GM18507 (cell line): ENCODE results near the gene FAM83G.
"Not testable (repeated sequence)": the region's sequence is repeated elsewhere in the genome, so short reads cannot be mapped to it uniquely, and the experiment has no call there.

Source experiments
- DNase-seq: peaks from one replicate; pipeline ENCODE4 v3.0.0; 2011; ENCODE audit warnings: low read depth; ENCODE audit not compliant: insufficient read length; ENCODE audit errors: extremely low spot score
- FAIRE-seq: peaks from 2 replicates; lab custom pipeline; 2011; peaks lifted over from hg19 to GRCh38; lab: Jason Lieb, UNC

Gene FAM83G

GRCh38 chr17:18937981-18938691 lies 66.4 kb downstream of the FAM83G start:
- DNase-seq = no peak
- no peak for FAIRE-seq

- peak; percentile 29 for FAIRE-seq
- DNase-seq = no peak
Observed at GRCh38 chr17:18933102-18934058, 71.2 kb downstream of the FAM83G start.

- FAIRE-seq (no peak), DNase-seq (no peak)
Observed at GRCh38 chr17:18932360-18933055, 72.1 kb downstream of the FAM83G start.

GRCh38 chr17:18928628-18929125 lies 75.9 kb downstream of the FAM83G start:
- FAIRE-seq = no peak
- no peak for DNase-seq

GRCh38 chr17:18925187-18925586 lies 79.4 kb downstream of the FAM83G start:
- DNase-seq (no peak), FAIRE-seq (peak; percentile 61)

- FAIRE-seq = peak; percentile 41
- not testable (repeated sequence) for DNase-seq
Observed at GRCh38 chr17:18922596-18922995, 82.0 kb downstream of the FAM83G start.

GRCh38 chr17:18921912-18922451 lies 82.6 kb downstream of the FAM83G start:
- peak; percentile 46 for DNase-seq

GRCh38 chr17:18921485-18921884 lies 83.1 kb downstream of the FAM83G start:
- FAIRE-seq = no peak
- DNase-seq = no peak

More at GRCh38 chr17:18921912-18922451, 82.6 kb downstream of the FAM83G start:
- FAIRE-seq = peak; percentile 98

GRCh38 chr17:18920911-18921441 lies 83.6 kb downstream of the FAM83G start:
- FAIRE-seq (no peak), DNase-seq (no peak)

GRCh38 chr17:18919963-18920362 lies 84.6 kb downstream of the FAM83G start:
- DNase-seq (no peak), FAIRE-seq (peak; percentile 12)
